Muscle of leg (tissue), 11 donors: ENCODE measurements around the gene FXN. TPM values are rescaled to one million over a fixed set of nuclear protein-coding genes. Genes with fewer than 3 reads are reported as not detected.
A peak's percentile ranks its signal among the peaks of the same experiment; 100 is the strongest.

Experiments
- DNase-seq: peaks from one replicate; pipeline ENCODE4 v3.0.0; 2013
- H3K27ac ChIP-seq: one replicate; pipeline ENCODE4 v1.5.1; 2013; ENCODE audit warnings: mild to moderate bottlenecking, low read length, control low read depth
- H3K27me3 ChIP-seq: one replicate; pipeline ENCODE4 v1.6.1; 2013; ENCODE audit warnings: low read length; ENCODE audit not compliant: control insufficient read depth, insufficient read depth
- H3K36me3 ChIP-seq: one replicate; pipeline ENCODE4 v1.6.1; 2013; ENCODE audit warnings: low read length; ENCODE audit not compliant: control insufficient read depth, insufficient read depth
- H3K4me1 ChIP-seq: one replicate; pipeline ENCODE4 v1.6.1; 2013; ENCODE audit warnings: low read length; ENCODE audit not compliant: control insufficient read depth, insufficient read depth
- H3K4me3 ChIP-seq: one replicate; pipeline ENCODE4 v1.5.1; 2013; ENCODE audit warnings: low read length, control low read depth
- H3K9me3 ChIP-seq: replicated peaks from 2 replicates; pipeline ENCODE4 v1.6.1; 2013; ENCODE audit warnings: low read depth, low read length; ENCODE audit not compliant: control insufficient read depth
- WGBS: methylation state at CpG from one replicate; pipeline ENCODE4 v1.1.5; 2013; ENCODE audit warnings: missing lambda C conversion rate; ENCODE audit not compliant: insufficient coverage; 5-methylcytosine and 5-hydroxymethylcytosine counted together
- polyA plus RNA-seq, 8 donors: library from polyadenylated mRNA; unstranded; fragments of 120-200 nt; gene quantifications; one replicate each; pipeline versions ENCODE4 v1.2.1 to v1.2.3, GENCODE V29; 2013; ENCODE audit warnings: inconsistent platforms in 1 of 8, low replicate concordance in 1 of 8; ENCODE audit not compliant: insufficient read length in 8 of 8, insufficient read depth in 1 of 8
- total RNA-seq: library from RNA; stranded (reverse); fragments of 120-200 nt; gene quantifications from one replicate; pipeline ENCODE4 v1.2.4, GENCODE V29; 2013

Gene FXN
- total and polyA plus RNA-seq, 9 donors = 5.1 to 14.4 (median 13.6) TPM

GRCh38 chr9:69062195-69062594, 26.6 kb downstream of the FXN start:
- WGBS = no CpG with 5 or more reads among the region's 5 CpGs
- peaks cover 20% of the 10 kb centered on the region for H3K36me3 ChIP-seq
- no peak overlapping the region for H3K27ac ChIP-seq
- no peak overlapping the region for H3K4me3 ChIP-seq
- no peaks in the 10 kb centered on the region for H3K27me3 ChIP-seq
- DNase-seq = no peak
- no peaks in the 10 kb centered on the region for H3K9me3 ChIP-seq
- no peaks in the 10 kb centered on the region for H3K4me1 ChIP-seq

- no peak for DNase-seq
- H3K27ac ChIP-seq = no peak overlapping the region
- H3K4me3 ChIP-seq = no peak overlapping the region
- peaks cover 29% of the 10 kb centered on the region for H3K36me3 ChIP-seq
- H3K4me1 ChIP-seq = no peaks in the 10 kb centered on the region
- H3K9me3 ChIP-seq = no peaks in the 10 kb centered on the region
- WGBS = 79% methylated on average over 2 of the region's 4 CpGs
- H3K27me3 ChIP-seq = no peaks in the 10 kb centered on the region
Measured at GRCh38 chr9:69063839-69064238, 28.3 kb downstream of the FXN start.

GRCh38 chr9:69065660-69066059, 30.1 kb downstream of the FXN start:
- no peaks in the 10 kb centered on the region for H3K9me3 ChIP-seq
- DNase-seq = no peak
- H3K27me3 ChIP-seq = no peaks in the 10 kb centered on the region
- WGBS = 100% methylated on average over 1 of the region's 1 CpG
- H3K27ac ChIP-seq = no peak overlapping the region
- H3K36me3 ChIP-seq = peaks cover 28% of the 10 kb centered on the region
- H3K4me3 ChIP-seq = no peak overlapping the region
- H3K4me1 ChIP-seq = no peaks in the 10 kb centered on the region

- no peak overlapping the region for H3K27ac ChIP-seq
- H3K4me3 ChIP-seq = no peak overlapping the region
- H3K36me3 ChIP-seq = peaks cover 27% of the 10 kb centered on the region
- H3K9me3 ChIP-seq = no peaks in the 10 kb centered on the region
- H3K27me3 ChIP-seq = no peaks in the 10 kb centered on the region
- H3K4me1 ChIP-seq = no peaks in the 10 kb centered on the region
- WGBS = 93% methylated on average over 27 of the region's 27 CpGs
- DNase-seq = no peak
Measured at GRCh38 chr9:69066955-69067354, 31.4 kb downstream of the FXN start.

GRCh38 chr9:69070201-69070600, 34.6 kb downstream of the FXN start:
- Histone ChIP-seq H3K9me3 (no peaks in the 10 kb centered on the region), H3K27ac (no peak overlapping the region), H3K4me1 (no peaks in the 10 kb centered on the region), H3K4me3 (no peak overlapping the region), H3K36me3 (peaks cover 35% of the 10 kb centered on the region), H3K27me3 (no peaks in the 10 kb centered on the region)
- WGBS = 80% methylated on average over 4 of the region's 7 CpGs
- DNase-seq = no peak

GRCh38 chr9:69071059-69071458, 35.5 kb downstream of the FXN start:
- DNase-seq = no peak
- Histone ChIP-seq H3K36me3 (peaks cover 35% of the 10 kb centered on the region), H3K4me3 (no peak overlapping the region), H3K27me3 (no peaks in the 10 kb centered on the region), H3K9me3 (no peaks in the 10 kb centered on the region), H3K27ac (no peak overlapping the region), H3K4me1 (no peaks in the 10 kb centered on the region)
- WGBS = 56% methylated on average over 1 of the region's 3 CpGs

- no peak for DNase-seq
- peaks cover 24% of the 10 kb centered on the region for H3K36me3 ChIP-seq
- WGBS = 65% methylated on average over 2 of the region's 4 CpGs
- H3K4me3 ChIP-seq = no peak overlapping the region
- no peaks in the 10 kb centered on the region for H3K9me3 ChIP-seq
- no peak overlapping the region for H3K27ac ChIP-seq
- H3K27me3 ChIP-seq = no peaks in the 10 kb centered on the region
- no peaks in the 10 kb centered on the region for H3K4me1 ChIP-seq
Measured at GRCh38 chr9:69073103-69073502, 37.6 kb downstream of the FXN start.

GRCh38 chr9:69074801-69075200, 39.2 kb downstream of the FXN start:
- H3K27ac ChIP-seq = no peak overlapping the region
- no peaks in the 10 kb centered on the region for H3K27me3 ChIP-seq
- H3K4me3 ChIP-seq = no peak overlapping the region
- DNase-seq = no peak
- H3K4me1 ChIP-seq = peaks cover 6% of the 10 kb centered on the region
- H3K36me3 ChIP-seq = peaks cover 16% of the 10 kb centered on the region
- no CpG with 5 or more reads among the region's 2 CpGs for WGBS
- H3K9me3 ChIP-seq = no peaks in the 10 kb centered on the region

GRCh38 chr9:69076550-69076949, 41.0 kb downstream of the FXN start:
- H3K36me3 ChIP-seq = peaks cover 11% of the 10 kb centered on the region
- no peaks in the 10 kb centered on the region for H3K27me3 ChIP-seq
- 82% methylated on average over 4 of the region's 5 CpGs for whole genome bisulfite sequencing

GRCh38 chr9:69078069-69078468, 42.5 kb downstream of the FXN start:
- no peak overlapping the region for H3K4me3 ChIP-seq
- peaks cover 6% of the 10 kb centered on the region for H3K4me1 ChIP-seq
- no peak for DNase-seq
- H3K27me3 ChIP-seq = no peaks in the 10 kb centered on the region
- H3K27ac ChIP-seq = no peak overlapping the region
- H3K36me3 ChIP-seq = peaks cover 6% of the 10 kb centered on the region
- 7% methylated on average over 2 of the region's 2 CpGs for WGBS
- H3K9me3 ChIP-seq = no peaks in the 10 kb centered on the region

More at GRCh38 chr9:69076550-69076949, 41.0 kb downstream of the FXN start:
- Histone ChIP-seq H3K27ac (no peak overlapping the region), H3K4me3 (no peak overlapping the region), H3K9me3 (no peaks in the 10 kb centered on the region), H3K4me1 (peaks cover 6% of the 10 kb centered on the region)
- DNase-seq = peak; percentile 16

- Histone ChIP-seq H3K4me1 (peaks cover 6% of the 10 kb centered on the region), H3K27ac (no peak overlapping the region), H3K36me3 (peaks cover under 1% of the 10 kb centered on the region), H3K9me3 (no peaks in the 10 kb centered on the region), H3K27me3 (no peaks in the 10 kb centered on the region), H3K4me3 (no peak overlapping the region)
- peak; percentile 48 for DNase-seq
- no CpG with 5 or more reads among the region's 1 CpG for WGBS
Measured at GRCh38 chr9:69078581-69078980, 43.0 kb downstream of the FXN start.
